Panc1 (cell line): ENCODE measurements around the gene DOCK3. TPM values are rescaled to one million over a fixed set of nuclear protein-coding genes. Genes with fewer than 3 reads are reported as not detected.

Source experiments
- ATAC-seq: fragments of 200-7000 bp; cut with Tn5 transposase; 2 replicates; pipeline ENCODE4 v1.9.1; 2020; ENCODE audit warnings: mild to moderate bottlenecking, moderate library complexity
- BruUV-seq: library from RNA; stranded (reverse); fragments of 400-500 nt; replicated peaks from 2 replicates; lab custom pipeline; 2021; lab: Mats Ljungman, UMichigan
- CTCF ChIA-PET: fragments of 300-600 bp; sonication (Branson Sonifier 250); formaldehyde crosslinking; loops from one replicate; lab custom pipeline; 2022; ENCODE audit warnings: antibody characterized with exemption; lab: Charles Lee
- POLR2A ChIA-PET: fragments of 300-600 bp; sonication (Branson Sonifier 250); formaldehyde crosslinking; loops from one replicate; lab custom pipeline; 2022; ENCODE audit warnings: antibody characterized with exemption; lab: Charles Lee
- DNase-seq: peaks from one replicate; pipeline ENCODE4 v3.0.0-alpha.2; 2010; ENCODE audit warnings: low read depth, low spot score
- H3K27ac ChIP-seq: 2 replicates; pipeline ENCODE4 v1.5.1; 2011; ENCODE audit warnings: mild to moderate bottlenecking, low read length, inconsistent platforms
- H3K27me3 ChIP-seq: fragments of 200-500 bp; sonication (Bioruptor generic); 2 replicates; pipeline ENCODE4 v1.6.0; 2014; ENCODE audit warnings: low read length, inconsistent platforms; ENCODE audit not compliant: control insufficient read depth, insufficient read depth
- H3K36me3 ChIP-seq: fragments of 200-500 bp; sonication (Bioruptor generic); 2 replicates; pipeline ENCODE4 v1.5.1; 2014; ENCODE audit warnings: inconsistent platforms, mild to moderate bottlenecking, low read length, moderate library complexity; ENCODE audit not compliant: control insufficient read depth, insufficient read depth
- H3K4me1 ChIP-seq: 2 replicates; pipeline ENCODE4 v1.5.1; 2011; ENCODE audit warnings: inconsistent platforms, mild to moderate bottlenecking, low read length, moderate library complexity; ENCODE audit not compliant: control insufficient read depth, insufficient read depth
- H3K4me3 ChIP-seq, 2 experiments: 2 replicates each; pipeline ENCODE4 v1.5.1; 2011 to 2012; ENCODE audit warnings: low read depth in 2 of 2, low read length in 2 of 2, mild to moderate bottlenecking in 2 of 2, inconsistent platforms in 1 of 2, moderate library complexity in 1 of 2
- H3K9me3 ChIP-seq: fragments of 200-500 bp; sonication (Bioruptor generic); 2 replicates; pipeline ENCODE4 v1.5.1; 2014; ENCODE audit warnings: low read depth, mild to moderate bottlenecking, inconsistent platforms, low read length, moderate library complexity; ENCODE audit not compliant: control insufficient read depth, insufficient read depth
- CTCF ChIP-seq: fragments of 450-650 bp; IDR thresholded peaks from 2 replicates; pipeline ENCODE4 v1.5.1; 2017; ENCODE audit warnings: mild to moderate bottlenecking
- POLR2AphosphoS5 ChIP-seq: IDR thresholded peaks from 2 replicates; pipeline ENCODE4 v1.6.1; 2012; ENCODE audit warnings: mild to moderate bottlenecking, low read depth, low read length, moderate library complexity
- REST ChIP-seq, 2 experiments: IDR thresholded peaks; 2 replicates each; pipeline ENCODE4 v1.6.1; 2011 to 2012; ENCODE audit warnings: low read depth in 2 of 2, control low read depth in 1 of 2, low read length in 1 of 2, mild to moderate bottlenecking in 1 of 2, moderate library complexity in 1 of 2; ENCODE audit not compliant: insufficient read depth in 1 of 2
- SIN3A ChIP-seq: IDR thresholded peaks from 2 replicates; pipeline ENCODE4 v1.6.1; 2012; ENCODE audit warnings: low read depth, mild to moderate bottlenecking, low read length, moderate library complexity, borderline replicate concordance; ENCODE audit not compliant: insufficient read depth
- TCF7L2 ChIP-seq: IDR thresholded peaks from 2 replicates; pipeline ENCODE4 v1.6.1; 2011; ENCODE audit warnings: mild to moderate bottlenecking, low read depth, low read length, inconsistent platforms
- in situ Hi-C: cut with HindIII; loops from 2 replicates; pipeline ENCODE4 v1.10.0; 2016; ENCODE audit warnings: low sequenced_read_pairs, low pct_unique_long_range_greater_than_20kb
- intact Hi-C: fragments of 100-400 bp; cut with micrococcal nuclease; formaldehyde crosslinking; loops from one replicate; pipeline ENCODE4 v1.10.0; 2022; ENCODE audit not compliant: unreplicated experiment
- total RNA-seq: library from RNA; stranded (reverse); gene quantifications from one replicate; pipeline ENCODE4 v1.2.1, GENCODE V29; 2021; ENCODE audit not compliant: unreplicated experiment

DOCK3 gene
- total RNA-seq, 1 experiment from 2014 or later, result 0.21 TPM

GRCh38 chr3:50626401-50626800, 48.3 kb upstream of the DOCK3 start:
- TF ChIP-seq SIN3A (no peak), REST (IDR thresholded peaks at IDR 0.05; ENCODE audit: insufficient read depth in 1 of 2, low read depth in 2 of 2, low read length in 1 of 2) (no peak), CTCF (no peak), POLR2AphosphoS5 (no peak), TCF7L2 (no peak)
- Histone ChIP-seq H3K36me3 (no peaks in the 10 kb centered on the region), H3K9me3 (no peaks in the 10 kb centered on the region), H3K4me1 (no peaks in the 10 kb centered on the region; the same call in 1 of the 2 replicates), H3K27me3 (no peaks in the 10 kb centered on the region), H3K27ac (no peak overlapping the region), H3K4me3 (no peak overlapping the region)
- ChIA-PET CTCF (no interaction called here), POLR2A (no interaction called here)
- intact Hi-C loops, result no loop called here
- no TSS peak for BruUV-seq
- in situ Hi-C loops, result no loop called here
- ATAC-seq (no peak), DNase-seq (no peak)

GRCh38 chr3:50627407-50628051, 47.2 kb upstream of the DOCK3 start:
- POLR2A ChIA-PET, result no interaction called here
- Histone ChIP-seq H3K36me3 (no peaks in the 10 kb centered on the region), H3K4me3 (no peak overlapping the region), H3K27me3 (no peaks in the 10 kb centered on the region), H3K9me3 (no peaks in the 10 kb centered on the region), H3K4me1 (no peaks in the 10 kb centered on the region; the same call in 1 of the 2 replicates), H3K27ac (no peak overlapping the region)
- BruUV-seq, result no TSS peak
- DNase-seq (no peak), ATAC-seq (peak; percentile 77)
- intact Hi-C loops, result no loop called here
- CTCF ChIA-PET, result interaction anchor here (0.6 kb wide), 1 partner anchor 230 kb away, joined by 3 read pairs; no protein-coding TSS in a partner anchor
- no peak for TF ChIP-seq CTCF
- TF ChIP-seq TCF7L2, result no peak
- no peak for TF ChIP-seq POLR2AphosphoS5
- no peak for TF ChIP-seq REST (IDR thresholded peaks at IDR 0.05; ENCODE audit: insufficient read depth in 1 of 2, low read depth in 2 of 2, low read length in 1 of 2)
- no peak for TF ChIP-seq SIN3A
- in situ Hi-C loops, result no loop called here
